Aortic smooth muscle cell (primary cell): ENCODE data around the gene BET1. TPM values are rescaled to one million over a fixed set of nuclear protein-coding genes. Genes with fewer than 3 reads are reported as not detected.

ENCODE experiments used
- total RNA-seq: library from RNA; depleted of rRNA; stranded (reverse); fragments of >200 nt; gene quantifications from 2 replicates; pipeline ENCODE4 v1.2.3, GENCODE V29; 2014

BET1 gene, protein sequence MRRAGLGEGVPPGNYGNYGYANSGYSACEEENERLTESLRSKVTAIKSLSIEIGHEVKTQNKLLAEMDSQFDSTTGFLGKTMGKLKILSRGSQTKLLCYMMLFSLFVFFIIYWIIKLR
- total RNA-seq, result 22.2 and 25.2 TPM in 2 replicates

GRCh38 chr7:94004024-94004951 is at the start of gene BET1:
Gene BET1 (minus strand): TSS chr7:94004355. CDS start chr7:94004216, 139 bp downstream.

Other genes starting within 250 kb of the BET1 start
- gene TFPI2, start 113.6 kb downstream of the BET1 start, total RNA-seq, result 136 and 338 TPM in 2 replicates
- gene GNGT1, start 97.8 kb downstream of the BET1 start, total RNA-seq, result not detected in 2 replicates
- gene GNG11, start 82.6 kb downstream of the BET1 start, total RNA-seq, result 62.2 and 93.0 TPM in 2 replicates